Stimulated activated CD8-positive, alpha-beta memory T cell treated with anti-CD3 and anti-CD28 coated beads, Interleukin-12 subunit alpha, Interleukin-12 subunit beta, amount 100 ng/mL, for 24 hours (primary cell): ENCODE results near the gene KRT79.
A peak's percentile ranks its signal among the peaks of the same experiment; 100 is the strongest.
"Not testable (repeated sequence)": the region's sequence is repeated elsewhere in the genome, so short reads cannot be mapped to it uniquely, and the experiment has no call there.

Experiments
- DNase-seq: peaks from one replicate; pipeline ENCODE4 v3.0.0-alpha.2; 2020; ENCODE audit errors: extremely low read depth

The KRT79 gene

GRCh38 chr12:52860102-52860823, 26.2 kb upstream of the KRT79 start:
- no peak for DNase-seq

- DNase-seq, result no peak
Observed at GRCh38 chr12:52857500-52857899, 23.4 kb upstream of the KRT79 start.

DNA sequence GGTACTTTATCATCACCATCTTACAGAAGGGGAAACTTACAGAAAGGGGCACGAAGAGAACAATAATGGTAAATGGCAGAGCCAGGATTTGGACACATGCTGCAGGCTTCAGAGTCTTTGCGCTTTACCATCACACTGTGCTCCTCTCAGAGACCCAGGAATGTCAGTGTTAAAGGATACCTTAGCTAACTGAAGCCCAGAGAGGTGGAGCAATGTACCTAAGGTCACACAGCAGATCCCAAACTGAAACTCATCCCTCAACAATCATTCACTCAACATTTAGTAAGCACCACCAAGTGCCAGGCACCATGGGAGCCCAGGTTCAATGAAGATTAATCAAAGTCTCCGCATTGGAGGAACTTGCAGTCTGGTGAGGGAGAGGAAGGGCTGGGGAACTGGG, 22.7 kb upstream of the KRT79 start:
- DNase-seq, result no peak

GRCh38 chr12:52856077-52856476, 22.0 kb upstream of the KRT79 start:
- DNase-seq, result not testable (repeated sequence)

- no peak for DNase-seq
Observed at GRCh38 chr12:52851787-52852186, 17.7 kb upstream of the KRT79 start.

DNA sequence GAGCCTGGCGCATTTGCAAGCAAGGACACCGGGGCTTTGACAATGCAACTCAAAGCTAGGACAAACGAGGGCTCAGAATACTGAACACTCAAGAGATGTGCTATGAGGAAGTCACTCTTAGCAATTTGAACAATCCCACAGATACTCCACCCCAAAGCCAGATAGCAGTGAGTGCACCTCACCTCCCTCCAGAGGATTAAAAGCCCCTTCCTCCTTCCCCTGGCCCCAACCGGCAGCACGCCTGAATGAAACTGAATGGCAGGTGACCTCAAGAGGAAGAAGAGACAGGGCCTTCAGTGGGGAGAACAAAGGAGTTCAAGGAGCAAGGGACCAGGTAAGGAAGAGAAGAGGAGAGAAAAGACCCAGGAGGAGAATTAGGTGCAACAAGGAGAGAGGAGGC, 16.6 kb upstream of the KRT79 start:
- no peak for DNase-seq

DNA sequence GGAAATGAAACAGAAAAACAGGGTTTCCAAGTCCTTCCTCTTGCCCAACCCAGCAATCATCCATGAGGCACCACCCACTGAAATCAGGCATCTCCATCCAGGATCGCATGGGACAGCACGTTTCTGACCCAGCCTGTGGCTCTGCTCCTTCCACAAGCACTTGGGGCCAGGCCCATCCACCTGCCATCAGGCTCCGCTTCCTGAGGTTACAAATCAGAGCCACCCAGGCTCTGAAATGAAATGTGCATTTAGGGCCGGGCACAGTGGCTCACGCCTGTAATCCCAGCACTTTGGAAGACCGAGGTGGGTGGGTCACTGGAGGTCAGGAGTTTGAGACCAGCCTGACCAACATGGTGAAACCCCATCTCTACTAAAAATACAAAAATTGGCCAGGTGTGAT, 15.4 kb upstream of the KRT79 start:
- DNase-seq, result no peak

DNA sequence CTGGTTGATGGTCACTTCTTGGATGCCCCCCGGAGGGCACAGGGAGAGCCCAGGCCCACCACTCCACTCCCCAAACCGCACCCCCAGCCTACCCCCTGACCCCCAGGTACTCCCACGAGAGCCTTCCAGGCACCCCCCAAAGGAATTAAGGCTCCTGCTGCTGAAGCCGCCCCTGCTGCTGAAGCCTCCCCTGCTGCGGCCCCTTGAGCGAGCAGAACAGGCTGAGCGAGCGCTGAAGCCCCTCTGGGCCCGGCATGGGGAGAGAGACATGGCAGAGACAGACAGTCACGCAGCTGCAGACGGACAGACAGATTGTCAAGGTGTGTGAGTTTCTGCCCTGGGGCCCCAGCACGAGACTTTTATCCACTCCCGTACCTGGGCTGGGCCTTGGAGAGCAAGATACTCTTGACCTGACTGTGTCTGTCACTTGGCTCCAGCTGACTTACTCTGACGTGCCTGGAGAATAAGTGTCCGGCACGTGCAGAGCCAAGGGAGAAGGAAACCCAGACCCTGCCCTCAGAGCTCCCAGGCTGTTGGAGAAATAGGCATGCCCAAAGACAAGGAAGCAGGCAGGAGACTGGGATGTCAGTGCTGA, 14.6 kb upstream of the KRT79 start, which contains the start of gene KRT78:
Gene KRT78, minus strand, starts transcription at position 334 of the 595 bp plus-strand sequence. Its CDS starts 64 bp downstream, at position 270.
- no peak for DNase-seq

- no peak for DNase-seq
Observed at GRCh38 chr12:52847335-52848102, 13.4 kb upstream of the KRT79 start.

- DNase-seq, result no peak
Observed at GRCh38 chr12:52846356-52846970, 12.4 kb upstream of the KRT79 start.

GRCh38 chr12:52845946-52846345, 11.8 kb upstream of the KRT79 start:
- DNase-seq, result no peak

DNA sequence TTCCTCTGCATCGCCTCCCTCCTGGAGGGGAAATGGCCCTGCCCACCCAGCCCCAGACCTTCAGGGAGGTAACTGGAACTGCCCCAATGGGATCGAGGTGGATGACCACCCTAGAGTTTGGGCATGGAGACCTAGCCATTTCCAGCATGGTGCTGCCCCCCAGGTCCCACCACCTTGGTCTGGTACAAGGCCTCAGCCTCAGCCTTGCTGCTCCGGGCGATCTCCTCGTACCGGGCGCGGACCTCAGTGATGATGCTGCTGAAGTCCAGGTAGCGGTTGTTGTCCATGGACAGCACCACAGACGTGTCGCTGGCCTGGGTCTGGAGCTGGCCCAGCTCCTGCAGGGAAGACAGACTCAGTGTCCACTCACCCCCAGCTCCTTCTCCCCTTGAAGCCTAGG, 10.3 kb upstream of the KRT79 start:
- DNase-seq, result no peak

- no peak for DNase-seq
Observed at GRCh38 chr12:52839436-52840105, 5.5 kb upstream of the KRT79 start.

DNA sequence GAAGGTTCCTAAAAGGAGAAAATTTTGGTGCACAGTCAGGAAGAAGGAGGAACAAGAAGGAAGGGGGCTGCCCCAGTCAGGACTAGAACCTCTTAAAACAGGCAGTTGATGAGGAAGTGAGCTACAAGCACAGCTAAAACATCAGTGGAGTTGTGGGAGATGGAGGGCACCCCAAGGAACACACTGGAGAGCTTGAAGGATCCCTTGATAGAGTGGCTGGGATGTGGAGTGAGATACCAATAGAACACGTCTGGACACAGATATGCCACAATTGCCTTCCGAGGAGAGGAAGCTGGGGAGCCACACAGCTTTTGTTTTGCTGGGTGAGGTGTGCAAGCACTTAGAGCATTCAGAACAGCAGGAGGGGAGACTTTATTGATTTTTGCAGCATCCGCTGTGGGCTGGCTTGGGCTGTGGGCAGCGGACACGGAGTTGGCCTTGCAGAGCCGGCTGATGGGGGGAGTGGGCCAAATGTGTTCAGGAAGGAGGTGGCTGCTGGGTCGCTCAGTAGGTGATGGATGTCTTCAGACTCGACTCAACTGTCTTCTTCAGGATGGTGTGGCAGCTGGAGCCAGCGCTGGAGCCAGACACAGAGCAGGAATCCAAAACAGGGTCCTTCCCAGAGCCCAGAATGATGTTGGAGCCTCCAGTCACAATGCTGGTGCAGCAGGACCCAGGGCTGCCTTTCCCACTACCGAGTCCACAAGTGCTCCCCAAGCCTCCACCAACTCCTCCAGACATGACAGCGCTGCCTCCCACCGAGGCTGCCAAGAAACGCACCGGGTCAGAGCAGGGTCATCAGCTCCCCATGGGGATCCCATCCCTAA, 4.7 kb upstream of the KRT79 start:
- DNase-seq, result no peak

DNA sequence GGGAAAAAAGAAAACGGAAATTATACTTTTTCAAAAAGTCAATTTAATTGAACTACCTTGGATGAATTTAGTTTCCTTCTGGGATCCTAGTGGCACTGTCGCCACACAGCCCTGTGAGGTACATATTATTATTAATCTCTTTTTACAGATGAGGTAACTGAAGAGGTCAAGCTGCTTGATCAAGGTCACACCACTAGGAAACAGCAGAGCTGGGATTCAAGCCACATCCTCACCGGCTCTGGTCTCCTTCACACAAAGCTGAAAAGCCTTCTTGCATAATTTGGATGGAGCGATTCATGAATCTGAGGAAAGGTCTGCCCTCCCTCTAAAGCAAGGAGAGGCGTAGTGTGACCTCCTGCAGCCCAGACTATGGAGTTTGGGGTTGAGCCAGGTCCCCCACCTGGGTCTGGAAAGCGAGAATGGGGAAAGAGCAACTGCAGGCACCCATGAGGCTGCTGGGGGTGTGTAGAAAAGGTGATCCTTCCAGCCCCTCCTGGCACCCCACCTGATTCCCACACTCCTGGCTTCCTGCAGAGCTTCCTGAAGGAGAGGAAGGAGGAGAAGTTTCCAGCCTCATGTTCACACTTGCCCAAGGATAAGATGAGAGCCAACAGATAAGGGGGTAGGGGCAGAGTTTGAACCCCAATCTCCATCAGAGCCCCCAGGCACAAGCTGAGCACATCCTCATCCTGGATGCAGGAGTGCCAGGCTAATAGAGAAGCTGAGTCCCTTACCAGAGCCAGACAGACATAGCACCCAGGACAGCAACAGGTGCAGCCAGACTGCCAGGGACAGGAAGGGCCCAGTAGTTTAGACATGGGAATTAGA, 3.9 kb upstream of the KRT79 start:
- DNase-seq, result no peak

- no peak for DNase-seq
Observed at GRCh38 chr12:52837413-52837741, 3.3 kb upstream of the KRT79 start.

DNA sequence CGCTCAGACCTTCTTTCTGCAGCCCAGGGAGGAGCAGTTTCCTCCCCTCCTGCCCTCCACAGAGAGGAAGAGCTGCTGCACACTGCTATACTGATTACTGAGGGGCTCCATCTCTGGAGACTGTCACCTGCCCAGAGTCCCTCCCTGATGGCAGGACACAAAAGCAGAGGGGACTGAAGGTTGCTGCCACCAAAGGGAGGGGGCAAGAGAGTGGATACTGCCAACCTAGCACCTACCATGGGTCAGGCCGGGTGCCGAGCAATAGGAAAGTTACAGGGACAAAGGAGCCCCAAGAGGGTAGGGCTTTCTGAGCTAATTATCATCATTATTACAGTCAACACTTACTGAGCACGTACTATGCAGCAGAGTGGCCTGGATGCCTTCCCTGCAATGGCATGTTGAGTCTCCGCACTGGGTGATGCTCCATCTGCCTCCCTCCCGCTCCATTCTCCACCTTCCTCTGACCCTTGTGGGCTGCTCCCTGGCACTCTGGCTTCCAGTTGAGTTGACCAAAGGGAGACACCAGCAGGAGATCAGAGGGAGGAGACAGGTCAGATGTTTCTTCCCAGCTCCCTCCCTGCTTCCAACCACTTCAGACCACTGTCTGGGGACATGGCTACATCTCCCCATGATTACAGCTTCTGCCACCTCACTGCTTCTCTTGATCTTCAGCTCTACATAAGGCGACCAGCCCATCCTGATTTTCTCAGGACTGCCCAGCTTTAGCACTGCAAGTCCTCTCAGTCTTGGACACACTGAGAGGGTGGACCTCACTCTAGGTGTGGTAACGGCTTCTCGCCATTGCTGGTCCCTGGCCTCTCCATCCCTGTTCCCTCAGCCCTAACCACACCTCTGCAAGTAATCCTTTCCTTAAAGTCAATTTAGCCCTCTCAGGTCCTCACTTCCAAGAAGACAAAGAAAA, 2.6 kb upstream of the KRT79 start:
- no peak for DNase-seq

- peak; percentile 36 for DNase-seq
Observed at GRCh38 chr12:52836042-52836466, 1.9 kb upstream of the KRT79 start.
